Measurements from ENCODE around the gene GDE1.

DNA sequence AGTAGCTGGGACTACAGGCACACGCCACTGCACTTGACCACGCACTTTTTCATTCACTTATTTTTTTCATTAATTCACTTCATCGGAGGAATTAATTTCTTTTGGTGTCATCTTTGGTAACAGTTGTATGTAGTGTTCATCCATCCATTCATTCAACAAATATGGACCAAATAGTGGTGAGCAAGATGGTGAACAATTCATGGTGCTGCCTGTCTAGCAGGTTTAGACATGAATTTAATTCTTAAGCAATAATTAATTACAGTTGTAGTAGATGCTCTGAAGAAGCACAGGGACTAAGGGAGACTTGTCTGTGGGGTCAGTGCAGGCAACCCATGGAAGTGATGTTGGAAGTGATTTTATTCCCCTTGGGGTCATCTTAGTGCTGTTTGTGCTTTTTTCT, 22.4 kb downstream of the GDE1 start:
- TF ChIP-seq CTCF (conservative IDR thresholded peaks at IDR 0.05 in 1 of 2, IDR thresholded peaks at IDR 0.05 in 1 of 2; ENCODE audit: extremely low read depth in 1 of 2, insufficient read depth in 1 of 2, low read depth in 1 of 2, low read length in 2 of 2): no peak
- TF ChIP-seq EZH2 (IDR thresholded peaks at IDR 0.05; ENCODE audit: borderline replicate concordance, low read length): no peak
